NCI-H1092 treated with DMSO at 0.1 percent for 48 hours (cell line): ENCODE measurements around the gene ZDHHC6.
"Not testable (repeated sequence)": the region's sequence is repeated elsewhere in the genome, so short reads cannot be mapped to it uniquely, and the experiment has no call there.

Experiments used
- DNase-seq: peaks from one replicate; lab custom pipeline; 2025; lab: John Stamatoyannopoulos, UW

Gene ZDHHC6

GRCh38 chr10:112446855-112447619 is at the start of gene ZDHHC6, which contains the start of gene VTI1A:
ZDHHC6 (minus strand) TSS chr10:112446914; CDS start chr10:112445436, 1,478 bp downstream.
VTI1A (plus strand) TSS chr10:112447215; CDS start chr10:112447374, 159 bp downstream.
- DNase-seq, result peak; percentile 71

- DNase-seq, result no peak
Measured at GRCh38 chr10:112492736-112493135, 46.0 kb upstream of the ZDHHC6 start.

- no peak for DNase-seq
Measured at GRCh38 chr10:112491144-112491543, 44.4 kb upstream of the ZDHHC6 start.

GRCh38 chr10:112490545-112490944 is 43.8 kb upstream of the ZDHHC6 start:
- DNase-seq, result peak; percentile 78

- no peak for DNase-seq
Measured at GRCh38 chr10:112487964-112488363, 41.2 kb upstream of the ZDHHC6 start.

- DNase-seq, result no peak
Measured at GRCh38 chr10:112484399-112484798, 37.7 kb upstream of the ZDHHC6 start.

GRCh38 chr10:112481602-112482001 is 34.9 kb upstream of the ZDHHC6 start:
- no peak for DNase-seq

- DNase-seq, result no peak
Measured at GRCh38 chr10:112475575-112476218, 29.0 kb upstream of the ZDHHC6 start.

- DNase-seq, result peak; percentile 26
Measured at GRCh38 chr10:112471878-112472487, 25.3 kb upstream of the ZDHHC6 start.

GRCh38 chr10:112467541-112468075 is 20.9 kb upstream of the ZDHHC6 start:
- no peak for DNase-seq

GRCh38 chr10:112466802-112467201 is 20.1 kb upstream of the ZDHHC6 start:
- DNase-seq, result no peak

GRCh38 chr10:112465299-112465883 is 18.7 kb upstream of the ZDHHC6 start:
- DNase-seq, result no peak

GRCh38 chr10:112464074-112464473 is 17.4 kb upstream of the ZDHHC6 start:
- not testable (repeated sequence) for DNase-seq

- no peak for DNase-seq
Measured at GRCh38 chr10:112461029-112461887, 14.5 kb upstream of the ZDHHC6 start.

- DNase-seq, result no peak
Measured at GRCh38 chr10:112460366-112460765, 13.7 kb upstream of the ZDHHC6 start.

GRCh38 chr10:112456533-112456932 is 9.8 kb upstream of the ZDHHC6 start:
- DNase-seq, result no peak

- DNase-seq, result no peak
Measured at GRCh38 chr10:112454910-112455779, 8.4 kb upstream of the ZDHHC6 start.

GRCh38 chr10:112448888-112449287 is 2.2 kb upstream of the ZDHHC6 start:
- DNase-seq, result no peak

- DNase-seq, result no peak
Measured at GRCh38 chr10:112447620-112447928, 860 bp upstream of the ZDHHC6 start.

- no peak for DNase-seq
Measured at GRCh38 chr10:112446055-112446854, 459 bp downstream of the ZDHHC6 start.
